Fibroblast of skin of right quadriceps (primary cell): Measurements from ENCODE around the gene ABCD3.
A peak's percentile ranks its signal among the peaks of the same experiment; 100 is the strongest.

ENCODE experiments used
- DNase-seq: peaks from one replicate; pipeline ENCODE4 v3.0.0-alpha.2; 2013

Gene ABCD3

DNA sequence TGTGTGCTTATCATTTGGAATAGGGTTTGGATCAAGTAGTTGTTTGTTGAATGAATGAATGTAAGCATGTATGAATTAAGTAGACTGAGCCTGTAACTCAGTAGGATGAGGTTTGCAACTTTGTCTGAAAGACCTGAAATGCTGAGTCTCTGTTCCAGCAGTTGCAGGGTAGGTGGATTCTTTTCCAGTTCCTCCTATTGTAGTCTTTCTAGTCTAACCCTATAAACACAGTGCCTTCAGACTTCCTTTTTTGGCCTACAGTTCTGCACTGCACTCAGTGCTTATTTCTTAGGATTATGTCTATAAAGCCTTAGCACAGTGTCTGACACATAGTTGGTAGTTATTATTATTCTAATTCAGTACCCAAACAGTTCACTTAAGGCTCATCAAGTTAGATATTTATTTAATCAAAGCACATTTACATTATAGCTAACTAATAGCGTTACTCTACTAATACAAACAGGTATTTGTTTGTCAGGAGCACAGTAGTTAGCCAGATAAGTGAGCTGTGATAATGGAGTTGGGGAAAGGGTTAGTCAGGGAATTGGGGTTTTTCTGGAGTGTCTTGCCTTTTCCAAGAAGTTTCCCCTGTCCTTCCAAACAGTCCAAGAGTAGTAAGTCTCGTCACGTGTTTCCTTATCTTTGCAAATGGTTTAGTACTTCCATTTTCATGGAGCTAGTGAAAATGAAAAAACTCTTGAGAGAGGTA lies 45.0 kb downstream of the ABCD3 start:
- DNase-seq, result no peak

DNA sequence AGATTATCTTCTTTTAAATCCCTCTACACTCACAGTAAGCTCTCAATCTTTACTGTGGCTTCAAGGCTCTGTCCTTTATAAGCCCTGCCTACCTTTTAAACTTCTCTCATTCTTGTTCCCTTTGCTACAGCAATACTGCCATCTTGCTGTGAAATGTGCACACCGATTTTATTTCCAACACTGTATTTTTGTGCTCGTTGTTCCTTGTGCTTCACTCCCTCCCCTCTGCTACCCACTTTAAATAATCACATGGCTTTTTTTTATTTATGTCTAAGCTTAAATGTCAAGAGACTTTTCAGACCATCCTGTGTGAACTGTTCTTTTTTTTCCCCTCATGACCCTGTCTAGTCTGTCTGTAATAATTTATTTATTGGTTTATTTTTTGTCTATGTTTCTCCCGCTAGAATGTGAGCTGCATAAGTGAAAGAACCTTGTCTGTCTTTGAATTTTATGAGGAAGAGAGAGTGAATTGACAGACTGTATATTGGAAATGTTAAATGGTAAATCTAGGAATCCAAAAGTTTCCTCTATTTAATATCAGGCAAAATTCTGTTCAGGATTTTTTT lies 45.7 kb downstream of the ABCD3 start:
- peak; percentile 48 for DNase-seq

DNA sequence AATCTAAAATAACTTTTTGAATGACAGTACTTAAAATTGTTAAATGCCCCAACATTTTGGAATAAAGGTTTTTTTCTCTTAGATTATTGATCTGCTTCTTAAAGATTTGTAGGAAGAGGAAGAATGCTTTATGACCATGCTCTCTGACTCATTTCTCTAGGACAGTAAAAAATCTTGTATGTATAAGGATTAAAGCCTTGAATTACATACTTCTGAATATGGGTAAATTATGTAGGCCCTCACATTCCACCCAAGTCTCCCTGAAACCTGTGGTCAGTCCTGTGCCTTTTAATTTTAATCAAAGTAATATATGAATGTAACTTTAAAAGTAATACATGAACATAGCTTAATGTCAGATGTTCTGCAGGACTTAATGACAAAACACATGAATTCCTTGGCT lies 50.5 kb downstream of the ABCD3 start:
- DNase-seq, result peak; percentile 30

DNA sequence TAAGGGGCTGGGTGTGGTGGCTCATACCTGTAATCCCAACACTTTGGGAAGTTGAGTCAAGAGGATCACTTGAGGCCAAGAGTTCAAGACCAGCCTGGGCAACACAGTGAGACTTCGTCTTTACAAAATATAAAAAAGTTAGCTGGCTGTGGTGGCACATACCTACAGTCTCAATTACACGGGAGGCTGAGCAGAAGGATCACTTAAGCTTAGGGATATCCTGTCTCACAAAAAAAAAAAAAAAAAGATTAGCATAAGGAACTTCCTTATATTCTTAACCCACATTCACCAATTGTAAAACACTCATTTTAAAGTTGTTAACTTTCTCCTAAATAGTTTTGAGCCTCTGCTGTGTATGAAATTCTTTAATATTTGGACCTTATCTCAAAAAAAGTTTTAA lies 53.1 kb downstream of the ABCD3 start:
- no peak for DNase-seq

DNA sequence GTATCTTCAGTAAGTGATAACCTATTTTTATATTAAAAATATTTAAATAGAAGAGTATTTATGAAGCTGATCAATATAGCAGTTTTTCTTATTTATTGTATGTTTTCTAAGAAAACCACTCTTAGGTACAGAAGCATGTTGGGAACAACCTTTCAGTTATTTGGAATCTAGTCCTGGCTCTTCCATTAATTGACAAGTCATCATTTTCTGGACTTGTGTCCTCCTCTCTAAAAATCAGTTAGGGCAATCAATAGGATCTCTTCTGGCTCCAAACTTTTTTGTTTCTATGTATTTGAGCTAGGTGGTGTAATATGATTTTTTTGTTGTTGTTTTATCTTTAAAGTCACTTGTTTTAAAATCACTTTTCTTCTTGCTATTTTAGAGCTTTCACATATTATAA lies 57.0 kb downstream of the ABCD3 start:
- DNase-seq, result no peak

DNA sequence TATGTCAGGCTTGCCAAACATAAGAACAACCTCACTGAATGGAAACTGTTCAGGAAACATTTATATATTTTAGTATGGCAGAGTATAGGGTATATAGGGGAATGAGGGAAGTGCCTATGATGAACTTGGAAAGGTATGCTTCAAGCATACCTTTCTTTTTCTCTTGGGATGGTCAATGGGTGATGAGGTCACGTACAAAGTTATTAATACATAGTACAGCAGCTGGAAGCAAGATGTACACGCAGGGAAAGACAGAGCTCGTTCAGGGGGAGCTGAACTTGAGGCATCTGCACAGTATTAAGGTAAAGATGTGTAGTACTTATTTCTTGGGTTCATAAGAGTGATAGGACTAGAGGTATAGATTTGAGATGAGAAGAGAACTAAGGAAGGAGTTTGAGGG lies 61.5 kb downstream of the ABCD3 start:
- DNase-seq, result no peak

DNA sequence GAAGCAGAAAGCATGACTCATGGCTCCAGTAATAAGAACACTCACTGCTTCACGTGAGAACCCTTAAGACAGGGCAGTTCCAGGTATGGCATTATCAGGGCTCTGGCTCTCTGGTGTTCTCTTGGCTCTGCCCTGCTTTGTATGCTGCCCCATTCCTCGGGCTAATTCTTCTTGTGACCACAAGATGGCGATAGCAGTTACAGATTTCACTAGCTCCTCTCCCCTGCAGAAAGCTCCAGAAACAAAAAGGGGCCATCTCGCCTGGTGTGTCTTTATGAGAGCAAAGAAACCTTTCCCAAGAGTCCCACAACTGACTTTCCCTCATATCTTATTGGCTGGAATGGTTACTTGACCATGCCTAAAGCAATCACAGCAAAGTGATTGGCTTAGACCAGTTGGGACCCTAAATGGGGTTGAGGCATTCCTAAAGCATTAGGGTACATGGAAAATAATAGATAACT lies 63.3 kb downstream of the ABCD3 start:
- peak; percentile 62 for DNase-seq

DNA sequence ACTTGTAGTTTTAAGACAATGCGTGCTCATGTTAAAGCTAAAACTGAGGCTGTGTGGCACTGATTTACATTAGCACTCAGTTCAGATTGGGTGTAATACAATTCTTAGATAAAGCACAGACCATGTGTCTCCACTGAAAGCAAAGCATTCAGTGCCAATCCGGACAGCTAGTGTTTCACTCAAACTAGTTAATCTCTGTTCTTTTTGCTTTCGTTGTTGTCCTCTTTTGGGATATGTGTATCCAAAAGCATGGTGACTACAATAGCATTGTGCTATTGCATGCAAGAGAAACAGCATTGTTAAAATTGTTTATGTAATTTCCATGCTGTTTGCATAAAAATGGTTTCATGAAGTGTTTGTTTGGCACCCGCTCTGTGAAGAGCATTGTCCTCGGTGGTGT lies 68.8 kb downstream of the ABCD3 start:
- DNase-seq, result no peak

DNA sequence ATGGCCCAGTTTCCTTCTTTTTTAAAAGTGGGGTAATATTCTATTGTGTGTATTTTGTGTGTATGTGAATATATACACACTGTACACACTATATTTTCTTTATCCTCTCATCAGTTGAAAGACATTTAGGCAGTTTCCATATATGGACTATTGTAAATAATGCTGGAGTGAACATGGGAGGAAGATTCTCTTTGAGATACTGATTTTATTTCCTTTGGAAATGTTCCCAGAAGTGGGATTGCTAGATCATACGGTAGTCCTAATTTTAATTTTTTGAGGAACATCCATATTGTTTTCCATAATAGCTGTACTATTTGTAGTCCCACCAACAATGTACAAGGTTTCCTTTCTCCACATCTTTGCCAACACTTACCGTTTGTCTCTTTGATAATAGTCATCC lies 72.4 kb downstream of the ABCD3 start:
- DNase-seq, result no peak

DNA sequence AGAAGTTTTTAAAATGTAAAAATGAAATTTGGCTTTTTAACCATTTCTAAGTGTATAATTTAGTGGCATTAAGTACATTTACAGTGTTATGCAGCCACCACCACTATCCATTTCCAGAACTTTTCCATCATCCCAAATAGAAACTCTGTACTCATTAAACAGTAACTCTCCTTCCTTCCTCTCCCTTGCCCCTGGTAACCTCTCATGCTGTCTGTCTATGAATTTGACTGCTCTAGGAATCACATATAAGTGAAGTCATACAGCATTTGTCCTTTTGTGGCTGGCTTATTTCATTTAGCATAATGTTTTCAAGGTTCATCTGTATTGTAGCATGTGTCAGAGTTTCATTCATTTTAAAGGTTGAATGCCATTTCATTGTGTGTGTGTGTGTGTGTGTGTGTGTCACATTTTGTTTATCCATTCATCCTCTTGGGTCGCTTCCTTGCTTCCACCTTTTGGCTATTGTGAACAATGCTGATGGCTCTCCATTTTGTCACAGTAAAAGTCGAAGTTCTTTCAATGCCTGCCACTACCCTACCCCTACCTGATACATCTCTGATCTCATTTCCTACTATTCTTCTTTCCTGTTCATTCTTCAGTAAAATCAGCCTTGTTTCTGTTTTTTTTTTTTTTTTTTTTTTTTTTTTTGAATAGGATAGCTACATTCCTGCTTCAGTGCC lies 78.0 kb downstream of the ABCD3 start:
- no peak for DNase-seq

DNA sequence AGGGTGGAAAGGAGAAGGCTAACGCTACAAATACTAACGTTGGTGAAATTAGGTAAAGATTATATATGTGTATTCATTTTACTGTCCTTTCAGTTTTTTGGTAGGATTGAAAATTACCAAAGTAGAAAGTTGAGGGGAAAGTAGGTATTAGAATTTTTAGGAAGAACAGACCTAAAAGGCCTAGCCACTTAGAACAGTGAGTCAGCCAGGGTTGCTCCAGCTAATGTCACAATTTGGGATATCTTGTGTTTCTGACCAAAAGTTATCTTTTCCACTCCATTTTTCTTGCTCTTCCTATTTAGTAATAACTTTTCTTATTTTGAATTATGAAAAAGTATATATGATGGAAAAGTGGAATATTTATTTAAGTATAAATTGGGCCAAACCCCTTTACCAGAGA lies 83.2 kb downstream of the ABCD3 start:
- DNase-seq, result no peak

DNA sequence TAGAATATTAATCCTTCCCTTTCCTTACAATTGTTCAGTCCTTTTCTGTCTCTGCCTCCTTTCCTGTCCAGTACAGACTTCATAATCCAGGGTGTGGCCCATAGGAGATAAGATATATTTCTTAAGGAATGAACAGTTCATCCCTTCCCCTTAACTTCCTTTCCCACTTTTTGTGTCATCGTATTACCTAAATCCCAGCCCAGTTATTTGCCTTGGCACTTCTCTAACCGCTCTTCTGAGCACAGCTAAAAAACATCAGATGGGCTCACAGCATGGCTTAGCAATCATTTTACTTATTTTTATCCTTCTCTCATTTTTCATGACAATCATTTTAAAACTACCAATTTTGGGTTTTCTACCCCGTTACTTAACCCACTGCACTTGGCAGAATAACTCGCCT lies 83.7 kb downstream of the ABCD3 start:
- no peak for DNase-seq

DNA sequence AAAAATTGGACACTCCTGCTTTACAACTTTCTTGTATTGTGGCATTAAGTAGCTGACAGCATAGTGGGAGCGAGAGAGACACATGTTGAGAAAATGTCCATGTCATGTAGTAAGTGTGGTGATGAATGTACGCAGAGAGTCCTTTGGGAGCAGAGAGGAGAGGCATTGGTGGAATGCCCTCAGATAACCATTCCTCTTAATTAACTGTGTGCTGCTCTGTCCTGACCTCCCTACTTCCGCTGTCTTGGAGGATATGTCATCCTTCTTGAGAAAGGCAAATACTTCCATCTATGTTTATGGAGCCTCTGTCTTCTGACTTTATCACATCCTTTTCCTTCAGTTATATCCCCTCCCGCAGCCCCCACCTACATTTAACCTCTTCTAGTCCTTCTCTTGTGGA lies 85.0 kb downstream of the ABCD3 start:
- DNase-seq, result no peak

DNA sequence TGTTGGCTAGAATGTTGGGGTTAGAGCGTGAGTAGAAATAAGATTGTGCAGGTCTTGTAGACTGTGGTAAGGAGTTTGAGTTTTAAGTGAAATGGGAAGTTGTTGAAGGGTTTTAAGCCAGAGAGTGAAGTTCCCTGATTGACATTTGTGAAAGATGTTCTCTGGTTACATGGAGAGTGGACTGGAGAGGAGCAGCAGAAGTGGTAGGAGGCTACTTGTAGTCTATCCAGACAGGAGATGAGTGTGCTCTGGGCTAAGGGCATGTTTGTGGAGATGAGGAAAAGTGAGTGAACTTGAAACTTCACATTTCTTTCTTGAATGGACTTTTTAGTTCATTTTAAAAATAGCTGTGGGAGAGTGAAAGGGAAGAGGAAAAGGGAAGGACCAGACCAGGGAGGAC lies 86.4 kb downstream of the ABCD3 start:
- no peak for DNase-seq

DNA sequence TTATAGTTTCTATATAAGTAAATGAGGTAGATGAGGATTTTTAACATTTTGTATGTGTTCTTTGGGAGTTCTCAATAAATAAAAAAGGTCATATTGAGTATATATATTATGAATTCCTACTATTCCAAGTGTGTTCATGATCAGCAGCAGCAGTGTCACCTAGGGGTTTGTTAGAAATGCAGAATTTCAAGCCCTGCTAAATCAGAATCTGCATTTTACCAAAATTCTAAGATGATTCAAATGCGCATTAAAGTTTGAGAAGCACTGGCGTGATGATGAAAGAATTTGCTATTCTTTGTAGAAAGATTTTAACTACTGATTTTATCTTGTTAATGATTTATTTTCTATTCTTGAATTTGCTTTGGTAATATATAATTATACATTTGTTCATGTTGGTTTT lies 94.6 kb downstream of the ABCD3 start:
- no peak for DNase-seq

DNA sequence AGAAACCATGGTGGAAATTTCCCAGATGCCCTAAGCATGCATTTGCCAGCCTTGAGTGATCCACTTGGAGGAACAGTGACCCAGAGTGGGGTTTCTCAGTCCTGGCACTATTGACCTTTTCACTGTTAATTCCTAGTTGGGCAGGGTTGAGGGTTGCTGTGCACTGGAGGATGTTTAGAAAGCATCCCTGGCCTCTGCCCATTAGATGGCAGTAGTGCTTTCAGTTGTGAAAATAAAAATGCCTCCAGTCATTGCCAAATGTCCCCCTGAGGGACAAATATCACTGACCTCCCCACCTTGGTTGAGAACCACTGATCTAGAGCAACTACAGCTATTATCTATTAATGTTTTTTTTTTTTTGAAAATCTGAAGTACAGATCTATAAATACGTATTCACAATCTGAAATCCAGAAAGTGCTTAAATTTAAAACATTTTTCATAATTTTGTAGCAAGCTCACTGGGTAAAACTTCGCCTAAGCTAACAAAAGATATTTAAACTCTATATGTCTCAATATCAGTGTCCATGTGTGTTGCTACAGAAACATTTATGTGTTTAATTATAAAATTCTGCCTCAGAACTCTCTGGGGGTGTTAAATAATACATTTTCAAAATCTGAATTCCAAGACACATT lies 96.0 kb downstream of the ABCD3 start:
- DNase-seq, result no peak

DNA sequence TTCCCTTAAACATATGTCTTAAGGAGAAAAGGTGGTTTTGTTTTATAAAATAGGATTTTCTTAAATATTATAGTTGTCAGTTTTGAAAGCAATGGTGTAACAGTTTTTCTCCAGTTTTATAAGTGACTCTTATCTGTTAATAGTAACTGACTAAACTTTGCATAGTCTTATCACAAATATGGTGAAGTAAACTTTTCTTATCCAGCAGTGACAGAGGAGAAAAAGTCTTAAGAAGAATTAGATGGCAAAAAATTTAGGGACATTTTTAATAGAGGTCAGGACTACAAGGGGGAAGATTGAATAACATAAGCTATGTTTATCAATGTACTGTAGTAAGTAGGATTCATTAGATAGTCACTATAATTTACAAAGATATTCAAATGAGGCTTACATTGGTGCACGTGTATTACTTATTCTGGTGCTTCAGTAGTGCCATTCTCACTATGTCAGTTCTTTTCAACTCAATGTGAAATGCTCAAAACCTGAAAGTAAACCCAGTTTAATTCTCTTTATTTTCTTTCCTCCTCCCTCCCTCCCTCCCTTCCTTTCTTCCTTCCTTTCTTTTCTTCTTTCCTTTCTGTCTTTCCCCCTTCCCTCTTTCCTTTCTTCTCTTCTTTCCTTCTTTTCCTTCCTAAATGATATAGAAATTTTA lies 97.2 kb downstream of the ABCD3 start:
- no peak for DNase-seq

DNA sequence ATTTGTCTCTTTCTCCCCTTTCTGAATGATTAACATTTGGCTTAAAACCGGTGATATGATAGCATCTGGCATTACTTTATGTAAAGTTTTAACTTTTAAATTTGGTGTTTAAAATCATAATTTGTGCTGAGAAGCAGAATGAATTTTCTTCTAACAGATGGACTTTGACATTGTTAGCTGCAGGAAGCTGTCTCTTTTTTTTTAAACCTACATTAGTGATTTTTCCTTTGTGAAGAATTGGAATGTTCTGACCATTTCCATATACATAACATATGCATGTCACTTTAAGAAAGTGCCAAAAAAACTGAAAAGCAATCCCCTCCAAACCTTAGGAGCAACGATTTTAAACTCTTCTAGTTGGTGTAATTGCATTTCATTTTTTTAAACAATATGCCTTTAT lies 101.2 kb downstream of the ABCD3 start:
- DNase-seq, result no peak

DNA sequence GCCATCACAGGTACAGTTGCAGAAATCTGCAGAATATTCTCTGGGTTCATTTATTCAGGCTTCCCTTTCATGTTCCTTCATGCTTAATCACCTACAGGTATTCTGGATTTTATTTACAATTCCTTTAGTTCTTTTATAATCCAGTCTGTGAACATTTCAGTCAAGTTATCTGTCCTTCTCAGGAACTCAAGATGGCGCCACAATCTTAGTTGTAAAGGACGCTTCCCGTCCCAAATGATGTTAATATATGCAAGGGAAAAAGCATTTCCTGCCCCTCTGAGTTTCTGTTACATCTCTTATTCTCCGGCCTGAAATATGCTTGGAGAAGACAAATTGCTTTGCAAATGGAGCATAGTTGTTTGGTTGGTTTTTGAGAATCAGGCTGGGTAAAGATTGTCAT lies 104.1 kb downstream of the ABCD3 start:
- peak; percentile 74 for DNase-seq

DNA sequence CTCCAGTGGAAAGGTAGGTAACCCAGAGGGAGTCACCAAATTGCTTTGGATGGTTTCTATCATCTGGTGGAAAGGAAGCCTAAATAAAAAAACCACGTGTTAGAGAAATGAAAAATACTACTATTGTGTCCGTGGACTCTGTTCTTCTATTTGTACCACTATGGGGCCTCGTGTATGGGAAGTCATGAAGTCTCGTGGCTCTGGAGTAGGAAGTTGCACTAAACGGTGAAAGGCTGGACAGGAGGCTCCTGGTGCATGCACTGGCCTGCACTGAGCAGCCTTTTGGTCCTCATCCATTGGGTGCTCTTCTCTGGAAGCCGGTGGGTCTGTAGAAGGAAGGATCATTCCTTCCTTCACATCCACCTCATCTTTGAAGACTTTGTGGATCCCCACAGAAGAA lies 106.3 kb downstream of the ABCD3 start:
- no peak for DNase-seq

DNA sequence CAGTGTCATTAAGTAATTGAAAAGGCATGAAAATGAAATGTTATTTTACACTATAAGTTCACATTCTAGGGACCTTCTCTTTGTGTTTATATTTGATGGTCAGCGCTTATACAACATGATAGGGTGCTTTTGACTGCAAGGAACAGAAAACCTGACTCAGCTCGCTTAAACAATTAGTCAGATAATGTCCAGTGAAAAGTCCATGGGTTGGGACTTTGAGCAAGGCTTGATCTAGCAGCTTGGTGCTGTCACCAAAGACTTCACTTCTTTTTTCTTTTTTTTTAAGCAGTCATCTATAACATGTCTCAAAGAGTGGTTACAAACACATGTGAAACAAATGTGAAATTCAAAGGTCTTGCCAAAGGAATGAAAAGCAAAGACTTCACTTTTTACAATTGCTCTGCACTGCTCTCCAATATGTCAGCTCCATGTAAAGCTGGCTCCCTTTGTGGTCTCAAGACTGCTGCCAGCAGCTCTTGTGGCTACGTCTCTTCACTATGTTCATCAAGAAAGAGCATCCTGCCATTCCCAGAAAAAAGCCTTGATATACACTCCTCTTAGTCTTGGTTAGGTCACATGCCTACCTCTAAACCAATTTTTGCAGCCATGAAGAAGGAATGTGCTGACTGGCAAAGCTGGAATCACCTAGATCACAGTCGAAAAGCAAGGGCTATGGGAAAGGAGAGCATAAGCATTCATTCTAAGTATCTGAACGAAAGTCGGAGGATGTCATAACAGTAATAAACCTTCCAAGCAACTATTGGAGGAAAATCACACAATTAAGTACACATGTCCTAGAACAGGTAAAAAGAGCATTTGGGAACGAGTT lies 108.2 kb downstream of the ABCD3 start:
- DNase-seq, result no peak

DNA sequence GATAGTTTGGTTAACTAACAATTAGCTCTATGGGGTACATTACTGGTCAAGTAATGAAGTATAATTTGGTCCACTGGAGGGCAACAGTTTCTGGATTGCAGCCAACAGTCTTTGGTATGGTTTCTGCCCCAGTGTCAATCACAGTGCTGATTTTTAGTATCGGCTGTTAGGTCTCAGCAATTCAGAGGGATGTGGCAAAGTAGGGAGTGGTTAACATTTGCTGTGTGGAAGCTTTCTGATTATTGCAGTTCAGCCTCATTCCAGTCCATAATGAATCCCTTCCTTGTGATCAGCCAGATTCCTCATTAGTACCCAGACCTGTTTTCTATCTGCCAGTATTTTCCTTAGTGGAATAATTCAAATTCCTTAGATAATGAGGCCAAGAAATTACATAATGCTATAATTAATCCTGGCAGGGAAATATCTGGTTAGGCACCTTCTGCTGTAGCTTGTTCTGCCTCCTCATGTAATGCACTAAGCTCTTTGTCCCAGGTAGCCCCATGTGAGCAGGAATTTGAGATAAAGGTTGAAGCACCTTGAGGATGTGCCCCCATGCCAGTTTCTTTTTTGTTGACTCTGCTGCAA lies 109.3 kb downstream of the ABCD3 start:
- DNase-seq, result peak; percentile 39
